SK-N-SH (cell line): ENCODE data around the gene HOPX.

Experiments used
- EP300 ChIP-seq, 2 experiments: IDR thresholded peaks; 2 replicates each; pipeline versions ENCODE4 v1.4.0 to v1.6.1; 2012; ENCODE audit warnings: borderline replicate concordance in 1 of 2, low read depth in 1 of 2, low read length in 1 of 2
- RAD21 ChIP-seq: IDR thresholded peaks from 2 replicates; pipeline ENCODE4 v1.6.1; 2012; ENCODE audit warnings: mild to moderate bottlenecking, low read length
- SIN3A ChIP-seq: IDR thresholded peaks from 2 replicates; pipeline ENCODE4 v1.6.1; 2012; ENCODE audit warnings: low read depth, mild to moderate bottlenecking, low read length, moderate library complexity, borderline replicate concordance
- SMC3 ChIP-seq: IDR thresholded peaks from 2 replicates; pipeline ENCODE4 v1.6.1; 2012; ENCODE audit warnings: low read depth, low read length, improper control_type of control experiment
- TEAD4 ChIP-seq: IDR thresholded peaks from 2 replicates; pipeline ENCODE4 v1.4.0; 2012; ENCODE audit warnings: mild to moderate bottlenecking, borderline replicate concordance; ENCODE audit not compliant: insufficient read depth
- TF ChIP-seq, protein P1 (sequence below): fragments of 200-600 bp; sonication (generic); IDR thresholded peaks from 2 replicates; pipeline ENCODE4 v1.6.1; 2017; ENCODE audit warnings: antibody characterized with exemption, mild to moderate bottlenecking, moderate library complexity
- TF ChIP-seq, protein P2 (sequence below): IDR thresholded peaks from 2 replicates; pipeline ENCODE4 v1.4.0; 2012; ENCODE audit warnings: low read depth
- TF ChIP-seq, protein P3 (sequence below): IDR thresholded peaks from 2 replicates; pipeline ENCODE4 v1.4.0; 2012; ENCODE audit warnings: low read depth, borderline replicate concordance

DNA sequence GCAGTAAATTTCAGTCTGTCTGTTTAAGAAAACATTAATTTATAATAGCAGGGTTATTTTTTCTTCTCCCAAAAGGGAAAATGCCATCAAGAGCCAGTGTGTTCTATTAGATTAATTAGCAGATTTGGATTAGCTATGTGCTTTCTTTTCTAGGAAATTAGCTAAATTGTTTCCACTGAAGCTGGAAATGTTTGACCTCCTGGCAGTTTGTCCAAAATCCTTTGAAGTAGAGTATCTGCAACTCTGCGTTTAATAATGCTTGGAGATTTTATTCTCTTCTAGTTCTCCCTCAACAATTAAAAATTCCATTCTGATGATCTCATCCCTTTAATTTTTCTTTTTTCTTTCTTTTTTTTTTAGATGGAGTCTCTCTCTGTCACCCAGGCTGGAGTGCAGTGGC is 27.1 kb upstream of the HOPX start:
- TF ChIP-seq, protein P1, sequence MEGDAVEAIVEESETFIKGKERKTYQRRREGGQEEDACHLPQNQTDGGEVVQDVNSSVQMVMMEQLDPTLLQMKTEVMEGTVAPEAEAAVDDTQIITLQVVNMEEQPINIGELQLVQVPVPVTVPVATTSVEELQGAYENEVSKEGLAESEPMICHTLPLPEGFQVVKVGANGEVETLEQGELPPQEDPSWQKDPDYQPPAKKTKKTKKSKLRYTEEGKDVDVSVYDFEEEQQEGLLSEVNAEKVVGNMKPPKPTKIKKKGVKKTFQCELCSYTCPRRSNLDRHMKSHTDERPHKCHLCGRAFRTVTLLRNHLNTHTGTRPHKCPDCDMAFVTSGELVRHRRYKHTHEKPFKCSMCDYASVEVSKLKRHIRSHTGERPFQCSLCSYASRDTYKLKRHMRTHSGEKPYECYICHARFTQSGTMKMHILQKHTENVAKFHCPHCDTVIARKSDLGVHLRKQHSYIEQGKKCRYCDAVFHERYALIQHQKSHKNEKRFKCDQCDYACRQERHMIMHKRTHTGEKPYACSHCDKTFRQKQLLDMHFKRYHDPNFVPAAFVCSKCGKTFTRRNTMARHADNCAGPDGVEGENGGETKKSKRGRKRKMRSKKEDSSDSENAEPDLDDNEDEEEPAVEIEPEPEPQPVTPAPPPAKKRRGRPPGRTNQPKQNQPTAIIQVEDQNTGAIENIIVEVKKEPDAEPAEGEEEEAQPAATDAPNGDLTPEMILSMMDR = no peak
- TF ChIP-seq TEAD4 (no peak), SMC3 (no peak), RAD21 (no peak), SIN3A (no peak), EP300 (IDR thresholded peaks at IDR 0.05; ENCODE audit: borderline replicate concordance in 1 of 2, low read depth in 1 of 2, low read length in 1 of 2) (no peak)
- TF ChIP-seq, protein P2, sequence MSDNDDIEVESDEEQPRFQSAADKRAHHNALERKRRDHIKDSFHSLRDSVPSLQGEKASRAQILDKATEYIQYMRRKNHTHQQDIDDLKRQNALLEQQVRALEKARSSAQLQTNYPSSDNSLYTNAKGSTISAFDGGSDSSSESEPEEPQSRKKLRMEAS = no peak
- TF ChIP-seq, protein P3, sequence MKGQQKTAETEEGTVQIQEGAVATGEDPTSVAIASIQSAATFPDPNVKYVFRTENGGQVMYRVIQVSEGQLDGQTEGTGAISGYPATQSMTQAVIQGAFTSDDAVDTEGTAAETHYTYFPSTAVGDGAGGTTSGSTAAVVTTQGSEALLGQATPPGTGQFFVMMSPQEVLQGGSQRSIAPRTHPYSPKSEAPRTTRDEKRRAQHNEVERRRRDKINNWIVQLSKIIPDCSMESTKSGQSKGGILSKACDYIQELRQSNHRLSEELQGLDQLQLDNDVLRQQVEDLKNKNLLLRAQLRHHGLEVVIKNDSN = no peak
